Psoas muscle (tissue), 8 donors: ENCODE data around the gene PBRM1. TPM values are rescaled to one million over a fixed set of nuclear protein-coding genes. Genes with fewer than 3 reads are reported as not detected.

Source experiments
- ATAC-seq, 4 donors: fragments of 200-7000 bp; cut with Tn5 transposase; one replicate each; pipeline ENCODE4 v1.9.1; 2020; ENCODE audit warnings: moderate library complexity in 3 of 4, mild to moderate bottlenecking in 2 of 4
- DNase-seq, 2 donors: peaks; one replicate each; pipeline ENCODE4 v3.0.0-alpha.2; 2020
- H3K27ac ChIP-seq: fragments of 200-600 bp; one replicate; pipeline ENCODE4 v1.8.0; 2022
- H3K27me3 ChIP-seq, 3 donors: fragments of 200-600 bp in 1 of 3; one replicate each; pipeline versions ENCODE4 v1.6.1 to v1.8.0; 2013 to 2022; ENCODE audit warnings: low read length in 2 of 3, mild to moderate bottlenecking in 2 of 3, moderate library complexity in 1 of 3; ENCODE audit not compliant: insufficient read depth in 3 of 3
- H3K36me3 ChIP-seq, 2 donors: fragments of 200-600 bp in 1 of 2; one replicate each; pipeline versions ENCODE4 v1.6.1 to v1.8.0; 2013 to 2022; ENCODE audit warnings: low read depth in 1 of 2, mild to moderate bottlenecking in 1 of 2, moderate library complexity in 1 of 2; ENCODE audit not compliant: insufficient read depth in 1 of 2
- H3K4me1 ChIP-seq: fragments of 200-600 bp; one replicate; pipeline ENCODE4 v1.8.0; 2022
- H3K4me3 ChIP-seq: fragments of 200-600 bp; one replicate; pipeline ENCODE4 v1.8.0; 2022; ENCODE audit warnings: mild to moderate bottlenecking
- H3K9me3 ChIP-seq: fragments of 200-600 bp; one replicate; pipeline ENCODE4 v1.8.0; 2022
- CTCF ChIP-seq: fragments of 200-600 bp; IDR thresholded peaks from one replicate; pipeline ENCODE4 v1.8.0; 2022; ENCODE audit warnings: antibody characterized with exemption
- WGBS, 3 donors: extraction: QIAGEN DNeasy Blood & Tissue Kit; methylation state at CpG; one replicate each; pipeline versions ENCODE4 v1.1.6 to v1.1.7; 2013; 5-methylcytosine and 5-hydroxymethylcytosine counted together
- intact Hi-C, 2 donors: fragments of 100-400 bp; cut with DNase I; formaldehyde crosslinking; loops; one replicate each; pipeline versions ENCODE4 v1.11.0 to v1.14.2; 2022
- polyA plus RNA-seq, 3 donors: library from polyadenylated mRNA; stranded (reverse); fragments of 200-250 nt; gene quantifications; one replicate each; pipeline ENCODE4 v1.2.3, GENCODE V29; 2013
- total RNA-seq, 4 donors: library from RNA; stranded (reverse); fragmentation: NEBNext Ultra II Directional in 2 of 4; extraction: Animal tissue kit (Norgen Biotek cat#: 25700) in 2 of 4; gene quantifications; one replicate each; pipeline versions ENCODE4 v1.2.1 to v1.2.4, GENCODE V29; 2021 to 2023
- donor health status: healthy with polysubstance abuse.
- donor health status: DM: no; HTN: no; CAD: no; lungs with moderate emphysema.
- donor health status: Bipolar disorder and iron deficiency.
- donor health status: healthy.
- donor health status: DM: yes; HTN: yes; CAD: no.
- donor health status: DM: no; HTN: no; CAD: no.
- donor health status: DM: no; HTN: no; CAD: no.
- donor health status: DM: yes; HTN: yes; CAD: no.

The PBRM1 gene
- total and polyA plus RNA-seq, 7 donors = 7.5 to 46.7 (median 38.0) TPM

DNA sequence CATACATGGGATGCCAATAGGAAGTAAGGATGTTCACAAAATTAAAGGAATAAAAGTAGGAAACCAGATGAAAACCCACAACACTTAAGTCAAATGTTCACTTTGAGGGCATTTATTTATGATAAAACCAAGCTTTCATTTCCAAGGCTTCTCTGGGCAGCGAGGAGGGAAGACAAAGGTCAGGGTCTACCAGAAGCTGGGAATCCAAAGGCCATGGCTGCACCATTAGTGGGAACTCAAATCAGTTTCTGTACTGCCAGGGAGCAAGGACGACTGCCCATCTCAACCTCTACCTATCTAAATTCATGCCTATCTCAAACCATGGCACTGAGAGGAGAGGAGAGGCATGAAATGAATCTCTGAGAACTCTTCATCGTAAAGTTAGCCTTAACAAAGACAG, 22.6 kb downstream of the PBRM1 start:
- H3K4me3 ChIP-seq = no peak overlapping the region
- 92 to 95% (median 93%) methylated on average over 3 of the region's 3 CpGs for WGBS, 3 donors
- no peaks in the 10 kb centered on the region for H3K9me3 ChIP-seq
- intact Hi-C loops = loop anchor here in 1 of 2 donors (5.0 kb wide), 1 partner anchor 36 kb away; no protein-coding TSS in a partner anchor
- H3K27ac ChIP-seq = no peak overlapping the region
- ATAC-seq (no peak), DNase-seq (no peak)
- no peak for TF ChIP-seq CTCF
- no peaks in the 10 kb centered on the region for H3K27me3 ChIP-seq
- peaks cover 3 to 97% of the 10 kb centered on the region in 2 donors for H3K36me3 ChIP-seq
- no peaks in the 10 kb centered on the region for H3K4me1 ChIP-seq

GRCh38 chr3:52660046-52660445, 25.7 kb downstream of the PBRM1 start:
- Histone ChIP-seq H3K27ac (no peak overlapping the region), H3K4me3 (no peak overlapping the region), H3K27me3 (no peaks in the 10 kb centered on the region), H3K4me1 (no peaks in the 10 kb centered on the region), H3K9me3 (no peaks in the 10 kb centered on the region), H3K36me3 (peaks cover 3 to 97% of the 10 kb centered on the region in 2 donors)
- no peak for TF ChIP-seq CTCF
- ATAC-seq (no peak), DNase-seq (no peak)
- WGBS, 3 donors = 54 to 92% (median 60%) methylated on average over 3 of the region's 3 CpGs
- intact Hi-C loops = loop anchor here in 1 of 2 donors (5.0 kb wide), 1 partner anchor 33 kb away; no protein-coding TSS in a partner anchor

DNA sequence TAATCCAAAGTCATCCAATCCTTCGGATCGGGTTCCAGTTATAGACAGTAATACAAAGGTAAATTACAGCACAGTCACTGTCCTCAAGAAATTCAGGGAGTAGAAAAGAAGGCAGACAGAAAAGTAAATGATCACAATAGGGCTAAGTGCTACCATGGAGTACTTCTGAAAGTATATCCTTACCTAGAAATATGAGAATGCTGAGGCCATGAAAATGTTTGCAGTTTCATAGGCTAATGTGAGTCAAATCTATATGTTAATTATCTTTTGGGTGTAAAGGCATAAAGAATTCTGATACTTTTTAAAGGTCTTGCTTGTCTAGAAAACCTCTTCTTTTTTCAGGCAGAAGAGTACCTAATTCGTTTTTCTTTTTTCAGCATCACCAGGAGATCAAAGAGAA, 29.8 kb downstream of the PBRM1 start:
- Histone ChIP-seq H3K27me3 (no peaks in the 10 kb centered on the region), H3K36me3 (peaks cover 0 to 99% of the 10 kb centered on the region in 2 donors), H3K4me3 (no peak overlapping the region), H3K27ac (no peak overlapping the region), H3K9me3 (no peaks in the 10 kb centered on the region), H3K4me1 (no peaks in the 10 kb centered on the region)
- WGBS, 3 donors = 92 to 97% (median 93%) methylated on average over 3 of the region's 3 CpGs
- DNase-seq (no peak), ATAC-seq (no peak)
- intact Hi-C loops = no loop called here
- no peak for TF ChIP-seq CTCF

GRCh38 chr3:52651592-52651991, 34.1 kb downstream of the PBRM1 start:
- no peak overlapping the region for H3K4me3 ChIP-seq
- DNase-seq (no peak), ATAC-seq (no peak)
- TF ChIP-seq CTCF = no peak
- peaks cover 7 to 99% of the 10 kb centered on the region in 2 donors for H3K36me3 ChIP-seq
- no peaks in the 10 kb centered on the region for H3K4me1 ChIP-seq
- intact Hi-C loops = no loop called here
- H3K9me3 ChIP-seq = no peaks in the 10 kb centered on the region
- no peaks in the 10 kb centered on the region for H3K27me3 ChIP-seq
- H3K27ac ChIP-seq = no peak overlapping the region

GRCh38 chr3:52650439-52650838, 35.3 kb downstream of the PBRM1 start:
- ATAC-seq (no peak), DNase-seq (no peak)
- intact Hi-C loops = no loop called here
- Histone ChIP-seq H3K27me3 (no peaks in the 10 kb centered on the region), H3K9me3 (no peaks in the 10 kb centered on the region), H3K4me3 (no peak overlapping the region), H3K4me1 (no peaks in the 10 kb centered on the region), H3K36me3 (peaks cover 8 to 99% of the 10 kb centered on the region in 2 donors), H3K27ac (no peak overlapping the region)
- no peak for TF ChIP-seq CTCF
- 96 to 97% (median 97%) methylated on average over 1 of the region's 1 CpG for WGBS, 3 donors
